ENCODE results near the gene MAMLD1. TPM values are rescaled to one million over a fixed set of nuclear protein-coding genes. Genes with fewer than 3 reads are reported as not detected.

MAMLD1 gene
- total RNA-seq, 2 donors from 2014 or later = 1.7 to 1.9 TPM

DNA sequence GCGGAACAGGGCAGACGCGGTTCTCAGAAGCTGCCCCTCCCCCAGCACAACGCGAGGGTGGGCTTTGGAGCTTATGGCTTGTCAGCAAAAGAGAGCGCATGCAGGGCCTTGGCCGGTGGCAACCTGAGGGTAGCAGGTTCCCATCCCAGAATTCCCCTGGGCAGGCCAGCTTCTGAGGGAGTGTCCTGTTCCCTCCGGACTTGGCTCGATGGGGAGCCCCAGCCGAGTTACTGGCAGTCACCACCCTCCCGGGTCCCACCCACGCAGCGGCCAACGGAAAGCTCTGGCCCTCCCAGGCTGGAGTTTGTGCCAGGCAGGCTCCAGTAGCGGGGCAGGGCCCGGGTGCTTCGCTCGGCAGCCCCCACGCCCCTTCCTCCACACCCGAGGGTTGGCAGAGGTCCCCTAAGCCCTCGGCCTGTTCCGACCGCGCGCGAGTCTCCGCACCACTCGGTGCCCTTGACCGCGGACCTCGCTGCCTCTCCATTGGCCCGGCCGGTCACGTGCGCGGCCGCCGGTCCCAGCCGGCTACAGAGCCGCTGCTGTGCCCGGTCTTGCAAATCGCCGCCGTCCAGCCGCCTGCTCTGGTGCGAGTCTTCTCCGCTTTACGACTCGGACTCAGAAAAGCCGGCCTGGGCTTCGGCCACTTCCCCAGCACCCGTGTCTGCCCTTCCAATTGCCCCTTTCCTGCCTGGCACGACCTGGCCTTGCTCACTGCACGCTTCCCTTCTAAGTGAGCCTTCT lies 184.4 kb downstream of the MAMLD1 start:
- ATAC-seq (no peak), DNase-seq (peak in 1 of 3 donors; percentile 10)
- Mint-ChIP-seq H3K27ac (no peak overlapping the region), H3K4me3 (peak overlapping the region; percentile 92), H3K4me1 (peaks cover 11% of the 10 kb centered on the region), H3K27me3 (no peaks in the 10 kb centered on the region), H3K36me3 (ENCODE audit: low read depth) (no peaks in the 10 kb centered on the region)
- no peaks in the 10 kb centered on the region for H3K9me3 ChIP-seq (ENCODE audit: control insufficient read depth, low read length, poor library complexity, severe bottlenecking)

DNA sequence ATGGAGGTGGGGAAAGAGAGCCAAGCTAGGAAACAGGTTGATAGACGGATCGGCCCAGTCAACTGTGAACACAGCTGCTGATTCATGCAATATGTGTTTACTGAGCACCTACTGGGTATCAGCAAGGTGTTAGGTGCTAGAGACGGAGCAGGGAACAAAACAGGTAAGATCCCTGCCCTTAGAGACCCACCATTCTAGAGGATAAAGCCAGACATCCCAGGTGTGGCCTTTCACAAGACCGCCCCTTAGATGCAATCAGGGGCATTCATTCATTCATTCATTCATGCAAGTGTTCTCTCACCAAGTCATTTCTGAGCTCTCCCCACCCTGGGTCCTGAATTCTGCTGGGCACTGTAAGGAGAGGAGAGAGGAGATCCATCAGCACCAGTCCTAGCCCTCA lies 185.1 kb downstream of the MAMLD1 start:
- H3K4me1 Mint-ChIP-seq = peaks cover 11% of the 10 kb centered on the region
- no peaks in the 10 kb centered on the region for H3K27me3 Mint-ChIP-seq
- H3K27ac Mint-ChIP-seq = no peak overlapping the region
- no peaks in the 10 kb centered on the region for H3K36me3 Mint-ChIP-seq (ENCODE audit: low read depth)
- DNase-seq (no peak), ATAC-seq (no peak)
- H3K4me3 Mint-ChIP-seq = peak overlapping the region; percentile 92
- H3K9me3 ChIP-seq (ENCODE audit: control insufficient read depth, low read length, poor library complexity, severe bottlenecking) = no peaks in the 10 kb centered on the region

GRCh38 chrX:150548684-150549083 lies 185.6 kb downstream of the MAMLD1 start:
- H3K9me3 ChIP-seq (ENCODE audit: control insufficient read depth, low read length, poor library complexity, severe bottlenecking) = no peaks in the 10 kb centered on the region
- Mint-ChIP-seq H3K36me3 (ENCODE audit: low read depth) (no peaks in the 10 kb centered on the region), H3K4me3 (no peak overlapping the region), H3K27ac (no peak overlapping the region), H3K4me1 (peaks cover 11% of the 10 kb centered on the region), H3K27me3 (no peaks in the 10 kb centered on the region)
- ATAC-seq (no peak), DNase-seq (no peak)

- no peaks in the 10 kb centered on the region for H3K9me3 ChIP-seq (ENCODE audit: control insufficient read depth, low read length, poor library complexity, severe bottlenecking)
- DNase-seq = no peak
- Mint-ChIP-seq H3K36me3 (ENCODE audit: low read depth) (no peaks in the 10 kb centered on the region), H3K27me3 (no peaks in the 10 kb centered on the region), H3K4me3 (no peak overlapping the region), H3K4me1 (peaks cover 3% of the 10 kb centered on the region), H3K27ac (no peak overlapping the region)
- no peak for ATAC-seq
Measured at GRCh38 chrX:150551963-150552362, 188.8 kb downstream of the MAMLD1 start.

DNA sequence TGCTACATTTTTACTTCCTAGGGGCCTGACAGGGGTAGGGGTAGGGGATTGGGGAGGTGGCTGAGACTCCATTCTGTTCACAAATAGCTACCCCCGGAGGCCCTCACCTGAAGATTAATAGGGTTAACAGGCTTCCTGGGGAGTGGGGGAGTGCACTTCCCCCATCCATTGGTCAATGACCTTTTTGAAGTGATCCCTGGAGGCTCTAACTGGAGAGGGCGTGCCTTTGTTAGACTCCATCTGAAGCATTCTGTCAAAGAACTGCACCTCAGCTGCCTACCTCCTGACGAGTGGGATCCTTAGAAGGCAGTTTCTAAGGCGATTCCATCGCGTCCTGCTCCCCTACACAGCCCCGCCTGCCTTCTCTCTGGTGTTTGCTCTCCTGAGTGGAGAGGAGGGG lies 195.3 kb downstream of the MAMLD1 start:
- Mint-ChIP-seq H3K36me3 (ENCODE audit: low read depth) (no peaks in the 10 kb centered on the region), H3K27me3 (no peaks in the 10 kb centered on the region), H3K4me3 (no peak overlapping the region), H3K4me1 (no peaks in the 10 kb centered on the region), H3K27ac (no peak overlapping the region)
- no peak for ATAC-seq
- H3K9me3 ChIP-seq (ENCODE audit: control insufficient read depth, low read length, poor library complexity, severe bottlenecking) = no peaks in the 10 kb centered on the region
- no peak for DNase-seq

Other genes starting within 250 kb of the MAMLD1 start
- gene MTM1, start 205.3 kb downstream of the MAMLD1 start, total RNA-seq = 10 to 100 TPM; 25.9 to 30.6 TPM

Measured in T-helper 17 cell (primary cell).